ENCODE results near the gene HDAC10.

- TF ChIP-seq IRF3 (IDR thresholded peaks at IDR 0.05; ENCODE audit: low read depth, low read length) (no peak), NFIC (IDR thresholded peaks at IDR 0.05; ENCODE audit: borderline replicate concordance) (no peak), TAF1 (IDR thresholded peaks at IDR 0.05; ENCODE audit: borderline replicate concordance, low read depth, low read length) (no peak), CTCF (IDR thresholded peaks at IDR 0.05) (peak; percentile 20), EZH2phosphoT487 (IDR thresholded peaks at IDR 0.05; ENCODE audit: borderline replicate concordance, low read depth) (no peak), TCF12 (IDR thresholded peaks at IDR 0.05) (no peak), RXRA (IDR thresholded peaks at IDR 0.05; ENCODE audit: borderline replicate concordance, low read depth) (no peak), GATA2 (CRISPR knock-in tag; IDR thresholded peaks at IDR 0.05) (no peak), POLR2AphosphoS5 (IDR thresholded peaks at IDR 0.05; ENCODE audit: low read depth, low read length) (no peak), ELF1 (IDR thresholded peaks at IDR 0.05) (no peak), CHD2 (IDR thresholded peaks at IDR 0.05; ENCODE audit: low read length, partially characterized antibody) (no peak), RFX5 (IDR thresholded peaks at IDR 0.05; ENCODE audit: low read length) (no peak), JUND (IDR thresholded peaks at IDR 0.05) (no peak), EP300 (IDR thresholded peaks at IDR 0.05; ENCODE audit: borderline replicate concordance in 1 of 2, low read depth in 1 of 2, low read length in 1 of 2) (no peak)
Observed at GRCh38 chr22:50221410-50222300, 29.4 kb downstream of the HDAC10 start.
